H1 (cell line): ENCODE measurements around the gene ZNF211. TPM values are rescaled to one million over a fixed set of nuclear protein-coding genes. Genes with fewer than 3 reads are reported as not detected.

Source experiments
- BACH1 ChIP-seq: IDR thresholded peaks from 2 replicates; pipeline ENCODE4 v1.6.1; 2012; ENCODE audit warnings: low read length, improper control_type of control experiment
- CBX5 ChIP-seq: fragments of 300-800, 300-1000 bp; sonication (generic); IDR thresholded peaks from 2 replicates; pipeline ENCODE4 v1.7.1; 2016; ENCODE audit warnings: antibody characterized with exemption, low read length, low read depth
- CREB1 ChIP-seq: IDR thresholded peaks from 2 replicates; pipeline ENCODE4 v1.6.1; 2012; ENCODE audit warnings: inconsistent platforms
- EP300 ChIP-seq, 2 experiments: IDR thresholded peaks; 1 replicate in 1 of 2; 2 replicates in 1 of 2; pipeline ENCODE4 v1.6.1; 2011 to 2012; ENCODE audit warnings: low read depth in 2 of 2, low read length in 2 of 2, mild to moderate bottlenecking in 2 of 2, borderline replicate concordance in 1 of 2, inconsistent platforms in 1 of 2, moderate library complexity in 1 of 2
- GABPA ChIP-seq: IDR thresholded peaks from 2 replicates; pipeline ENCODE4 v1.6.1; 2011; ENCODE audit warnings: mild to moderate bottlenecking, low read length, moderate library complexity, borderline replicate concordance; ENCODE audit not compliant: insufficient read depth
- GTF2F1 ChIP-seq: IDR thresholded peaks from 2 replicates; pipeline ENCODE4 v1.6.1; 2012; ENCODE audit warnings: low read depth, low read length, improper control_type of control experiment, borderline replicate concordance
- JUN ChIP-seq: IDR thresholded peaks from 2 replicates; pipeline ENCODE4 v1.6.1; 2011; ENCODE audit warnings: low read depth, mild to moderate bottlenecking, improper control_type of control experiment, low read length
- KDM1A ChIP-seq: fragments of 200-600, 300-600 bp; sonication (generic); IDR thresholded peaks from 2 replicates; pipeline ENCODE4 v1.7.1; 2016; ENCODE audit warnings: mild to moderate bottlenecking, low read length, borderline replicate concordance
- KDM5A ChIP-seq: fragments of 200-600 bp; IDR thresholded peaks from 2 replicates; pipeline ENCODE4 v1.7.1; 2012; ENCODE audit warnings: mild to moderate bottlenecking, low read length, inconsistent platforms, mixed read lengths
- POLR2AphosphoS5 ChIP-seq: IDR thresholded peaks from 2 replicates; pipeline ENCODE4 v1.6.1; 2011; ENCODE audit warnings: low read depth, low read length
- RAD21 ChIP-seq, 2 experiments: IDR thresholded peaks in 1 of 2; conservative IDR thresholded peaks in 1 of 2; 2 replicates each; pipeline ENCODE4 v1.6.1; 2011; ENCODE audit warnings: low read depth in 2 of 2, low read length in 2 of 2, improper control_type of control experiment in 1 of 2, inconsistent platforms in 1 of 2, mild to moderate bottlenecking in 1 of 2, moderate library complexity in 1 of 2
- RXRA ChIP-seq: IDR thresholded peaks from 2 replicates; pipeline ENCODE4 v1.6.1; 2011; ENCODE audit warnings: low read depth, mild to moderate bottlenecking, low read length, moderate library complexity; ENCODE audit not compliant: insufficient read depth
- SIN3A ChIP-seq, 2 experiments: IDR thresholded peaks in 1 of 2; conservative IDR thresholded peaks in 1 of 2; 2 replicates each; pipeline ENCODE4 v1.6.1; 2011 to 2012; ENCODE audit warnings: low read length in 2 of 2, improper control_type of control experiment in 1 of 2, low read depth in 1 of 2, mild to moderate bottlenecking in 1 of 2
- SIX5 ChIP-seq: IDR thresholded peaks from 2 replicates; pipeline ENCODE4 v1.6.1; 2011; ENCODE audit warnings: mild to moderate bottlenecking, low read depth, low read length
- SP1 ChIP-seq: IDR thresholded peaks from 2 replicates; pipeline ENCODE4 v1.6.1; 2011; ENCODE audit warnings: low read depth, low read length
- SP4 ChIP-seq: IDR thresholded peaks from 2 replicates; pipeline ENCODE4 v1.6.1; 2012; ENCODE audit warnings: low read length, inconsistent platforms
- SRF ChIP-seq: IDR thresholded peaks from 2 replicates; pipeline ENCODE4 v1.6.1; 2011; ENCODE audit warnings: mild to moderate bottlenecking, low read depth, low read length, moderate library complexity
- SUZ12 ChIP-seq: fragments of 200-600 bp; sonication (generic); IDR thresholded peaks from 2 replicates; pipeline ENCODE4 v1.6.1; 2012; ENCODE audit warnings: mild to moderate bottlenecking, inconsistent platforms, low read length, moderate library complexity, mixed read lengths
- TCF12 ChIP-seq: IDR thresholded peaks from 2 replicates; pipeline ENCODE4 v1.6.1; 2011; ENCODE audit warnings: low read depth, mild to moderate bottlenecking, low read length
- TEAD4 ChIP-seq: IDR thresholded peaks from 2 replicates; pipeline ENCODE4 v1.6.1; 2012; ENCODE audit warnings: low read depth, low read length, inconsistent platforms, mixed read lengths
- YY1 ChIP-seq: IDR thresholded peaks from 2 replicates; pipeline ENCODE4 v1.6.1; 2011; ENCODE audit warnings: low read depth, mild to moderate bottlenecking, low read length
- polyA plus RNA-seq, 7 experiments: library from polyadenylated mRNA; depleted of rRNA in 3 of 7; stranded (reverse) in 5 of 7; unstranded in 2 of 7; fragments of >200 nt in 5 of 7; fragments of 200-250 nt in 2 of 7; gene quantifications; 1 replicate in 5 of 7; 2 replicates in 1 of 7; 4 replicates in 1 of 7; pipeline versions ENCODE4 v1.2.1 to v1.2.3, GENCODE V29; 2011 to 2013; ENCODE audit warnings: missing spikeins in 2 of 7, mixed read lengths in 2 of 7
- total RNA-seq: library from RNA; stranded (reverse); fragmentation: NEBNext Ultra II Directional; extraction: Animal tissue kit (Norgen Biotek cat#: 25700); gene quantifications from 2 replicates; pipeline ENCODE4 v1.2.1, GENCODE V29; 2021
- TF ChIP-seq, protein P1 (sequence below): IDR thresholded peaks from 2 replicates; pipeline ENCODE4 v1.6.1; 2012; ENCODE audit warnings: inconsistent platforms
- TF ChIP-seq, protein P2 (sequence below): IDR thresholded peaks from 2 replicates; pipeline ENCODE4 v1.6.1; 2012; ENCODE audit warnings: inconsistent platforms

Gene ZNF211
- total and polyA plus RNA-seq, 2 of the 8 experiments (the other 6 are each of a cell fraction or from before 2014, with no cell fraction given): 7.5 to 15.7 TPM

GRCh38 chr19:57599761-57600383, 33.1 kb upstream of the ZNF211 start, which contains the start of gene ZNF530 (continued):
- TF ChIP-seq KDM5A: no peak
- TF ChIP-seq, protein P1, sequence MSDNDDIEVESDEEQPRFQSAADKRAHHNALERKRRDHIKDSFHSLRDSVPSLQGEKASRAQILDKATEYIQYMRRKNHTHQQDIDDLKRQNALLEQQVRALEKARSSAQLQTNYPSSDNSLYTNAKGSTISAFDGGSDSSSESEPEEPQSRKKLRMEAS: no peak
- no peak for TF ChIP-seq KDM1A
- no peak for TF ChIP-seq SUZ12
- peak; percentile 88 for TF ChIP-seq SP1
- no peak for TF ChIP-seq RXRA
- no peak for TF ChIP-seq JUN
- no peak for TF ChIP-seq TEAD4
- TF ChIP-seq CREB1: peak; percentile 66; the same call in 1 of the 2 replicates
- no peak for TF ChIP-seq YY1
- no peak for TF ChIP-seq GTF2F1
- TF ChIP-seq SRF: no peak
- TF ChIP-seq, protein P2, sequence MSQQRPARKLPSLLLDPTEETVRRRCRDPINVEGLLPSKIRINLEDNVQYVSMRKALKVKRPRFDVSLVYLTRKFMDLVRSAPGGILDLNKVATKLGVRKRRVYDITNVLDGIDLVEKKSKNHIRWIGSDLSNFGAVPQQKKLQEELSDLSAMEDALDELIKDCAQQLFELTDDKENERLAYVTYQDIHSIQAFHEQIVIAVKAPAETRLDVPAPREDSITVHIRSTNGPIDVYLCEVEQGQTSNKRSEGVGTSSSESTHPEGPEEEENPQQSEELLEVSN: no peak
- peak; percentile 96 for TF ChIP-seq GABPA
- TF ChIP-seq RAD21 (IDR thresholded peaks at IDR 0.05 in 1 of 2, conservative IDR thresholded peaks at IDR 0.05 in 1 of 2; ENCODE audit: low read depth in 2 of 2, low read length in 2 of 2): no peak; a peak in 1 of 4 replicates
- no peak for TF ChIP-seq SP4
- TF ChIP-seq POLR2AphosphoS5: no peak
- TF ChIP-seq SIX5: peak; percentile 86
- TF ChIP-seq TCF12: no peak
- no peak for TF ChIP-seq BACH1
- TF ChIP-seq EP300 (IDR thresholded peaks at IDR 0.05; ENCODE audit: borderline replicate concordance in 1 of 2, low read depth in 2 of 2, low read length in 2 of 2): no peak
- no peak for TF ChIP-seq CBX5
- peak; percentile 82 to 97; a peak in 2 of 4 replicates for TF ChIP-seq SIN3A (conservative IDR thresholded peaks at IDR 0.05 in 1 of 2, IDR thresholded peaks at IDR 0.05 in 1 of 2; ENCODE audit: low read depth in 1 of 2, low read length in 2 of 2)
